Cardiac fibroblast (primary cell): ENCODE measurements around the gene SMG6.

Experiments used
- DNase-seq, 2 donors: peaks; one replicate each; pipeline versions ENCODE4 v3.0.0 to v3.0.0-alpha.2; 2010; ENCODE audit warnings: low read depth in 2 of 2
- H3K4me3 ChIP-seq, 2 donors: replicated peaks in 1 of 2; 1 replicate in 1 of 2; 2 replicates in 1 of 2; pipeline ENCODE4 v1.5.1; 2011; ENCODE audit warnings: low read depth in 2 of 2, low read length in 2 of 2, mild to moderate bottlenecking in 2 of 2, moderate library complexity in 1 of 2
- TF ChIP-seq, protein P1 (sequence below): IDR thresholded peaks from one replicate; pipeline ENCODE4 v1.5.1; 2011; ENCODE audit warnings: low read depth, mild to moderate bottlenecking, low read length, inconsistent platforms

Gene SMG6

DNA sequence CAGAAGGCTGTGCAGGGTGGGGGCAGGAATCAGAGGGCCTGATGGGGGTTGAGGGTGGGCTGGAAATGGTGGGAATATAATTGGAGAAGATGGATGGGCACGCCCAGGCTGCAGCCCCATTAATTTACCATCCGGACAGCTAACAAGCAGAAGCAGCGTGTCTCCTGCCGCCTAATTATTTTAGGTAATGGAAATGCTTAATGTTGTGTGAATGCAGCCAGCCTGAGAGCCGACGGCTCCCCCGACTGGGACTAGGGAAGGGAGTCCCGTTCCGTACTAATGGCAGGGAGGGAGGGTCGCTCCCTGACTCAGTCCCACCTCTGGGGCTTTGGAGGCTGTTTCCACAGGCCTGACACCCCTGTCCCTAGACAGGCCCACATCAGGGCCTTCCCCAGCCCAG lies 266.4 kb downstream of the SMG6 start:
- TF ChIP-seq, protein P1, sequence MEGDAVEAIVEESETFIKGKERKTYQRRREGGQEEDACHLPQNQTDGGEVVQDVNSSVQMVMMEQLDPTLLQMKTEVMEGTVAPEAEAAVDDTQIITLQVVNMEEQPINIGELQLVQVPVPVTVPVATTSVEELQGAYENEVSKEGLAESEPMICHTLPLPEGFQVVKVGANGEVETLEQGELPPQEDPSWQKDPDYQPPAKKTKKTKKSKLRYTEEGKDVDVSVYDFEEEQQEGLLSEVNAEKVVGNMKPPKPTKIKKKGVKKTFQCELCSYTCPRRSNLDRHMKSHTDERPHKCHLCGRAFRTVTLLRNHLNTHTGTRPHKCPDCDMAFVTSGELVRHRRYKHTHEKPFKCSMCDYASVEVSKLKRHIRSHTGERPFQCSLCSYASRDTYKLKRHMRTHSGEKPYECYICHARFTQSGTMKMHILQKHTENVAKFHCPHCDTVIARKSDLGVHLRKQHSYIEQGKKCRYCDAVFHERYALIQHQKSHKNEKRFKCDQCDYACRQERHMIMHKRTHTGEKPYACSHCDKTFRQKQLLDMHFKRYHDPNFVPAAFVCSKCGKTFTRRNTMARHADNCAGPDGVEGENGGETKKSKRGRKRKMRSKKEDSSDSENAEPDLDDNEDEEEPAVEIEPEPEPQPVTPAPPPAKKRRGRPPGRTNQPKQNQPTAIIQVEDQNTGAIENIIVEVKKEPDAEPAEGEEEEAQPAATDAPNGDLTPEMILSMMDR: no peak
- H3K4me3 ChIP-seq: no peak overlapping the region
- DNase-seq: no peak

DNA sequence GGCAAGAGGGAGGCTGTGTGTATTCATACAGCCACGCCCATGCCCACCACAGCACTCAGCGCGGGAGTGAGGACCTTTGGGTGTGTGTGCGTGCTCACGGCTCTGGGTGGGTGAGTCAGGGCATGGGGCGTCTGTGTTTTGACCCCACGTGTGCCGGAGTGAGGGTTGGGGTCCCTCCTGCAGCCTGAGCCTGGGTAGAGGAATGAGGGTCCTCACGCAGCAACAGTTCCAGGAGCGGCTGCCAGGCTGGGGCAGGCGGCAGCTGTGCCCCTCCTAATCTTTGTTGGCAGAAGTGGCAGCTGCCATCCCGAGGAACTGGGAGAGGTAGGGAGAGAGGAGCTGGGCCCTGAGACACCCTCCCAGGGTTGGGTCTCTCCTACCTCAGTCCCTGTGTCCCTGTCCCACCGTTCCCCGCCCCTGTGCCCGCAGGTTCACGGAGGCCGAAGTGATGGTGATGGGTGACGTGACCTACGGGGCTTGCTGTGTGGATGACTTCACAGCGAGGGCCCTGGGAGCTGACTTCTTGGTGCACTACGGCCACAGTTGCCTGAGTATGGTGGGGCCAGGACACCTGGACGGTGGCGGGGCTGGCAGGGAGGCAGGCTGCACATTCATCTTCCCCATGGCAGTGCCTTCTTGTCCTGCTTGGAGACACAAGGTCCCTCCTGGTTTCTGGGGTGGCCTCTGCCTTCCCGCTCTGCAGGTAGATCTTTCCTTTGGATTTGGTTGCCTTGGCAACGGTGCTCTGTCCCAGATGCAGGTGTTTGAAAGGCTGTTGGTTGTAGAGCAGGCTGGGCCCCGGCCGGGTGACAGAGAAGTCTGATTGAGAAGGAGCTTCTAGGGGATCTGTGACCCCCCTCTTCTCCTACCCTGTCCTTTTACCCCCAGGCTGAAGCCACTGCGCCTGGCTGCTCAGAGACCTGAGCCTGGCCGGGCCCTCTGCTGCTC lies 267.8 kb downstream of the SMG6 start:
- no peak for DNase-seq
- no peak overlapping the region for H3K4me3 ChIP-seq
- TF ChIP-seq, protein P1: no peak

GRCh38 chr17:2034806-2035540 lies 268.6 kb downstream of the SMG6 start:
- H3K4me3 ChIP-seq: no peak overlapping the region
- DNase-seq: peak; percentile 73 to 84
- TF ChIP-seq, protein P1: no peak

DNA sequence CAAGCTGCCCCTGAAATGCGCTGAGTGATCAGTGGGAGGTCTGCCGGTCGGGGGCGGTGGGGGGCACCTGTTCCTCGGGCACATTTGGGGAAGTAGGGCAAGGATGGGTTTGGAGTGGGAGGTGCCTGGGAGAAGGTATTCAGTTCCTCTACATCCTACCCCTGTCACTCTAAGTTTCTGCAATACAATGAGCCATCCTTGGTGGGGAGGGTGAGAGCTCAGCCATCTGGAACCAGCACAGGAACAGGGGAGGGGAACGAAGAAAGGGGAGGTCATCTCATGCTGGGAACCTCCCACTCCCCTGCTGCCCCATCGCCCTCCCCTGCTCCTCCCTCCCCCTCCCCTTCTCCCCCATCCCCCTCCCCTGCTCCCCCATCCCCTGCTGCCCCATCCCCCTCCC lies 269.4 kb downstream of the SMG6 start:
- peak in 1 of 2 donors; percentile 49 for DNase-seq
- H3K4me3 ChIP-seq: no peak overlapping the region
- TF ChIP-seq, protein P1: no peak

GRCh38 chr17:2033153-2033552 lies 270.4 kb downstream of the SMG6 start:
- DNase-seq: no peak
- H3K4me3 ChIP-seq: no peak overlapping the region
- TF ChIP-seq, protein P1: no peak

DNA sequence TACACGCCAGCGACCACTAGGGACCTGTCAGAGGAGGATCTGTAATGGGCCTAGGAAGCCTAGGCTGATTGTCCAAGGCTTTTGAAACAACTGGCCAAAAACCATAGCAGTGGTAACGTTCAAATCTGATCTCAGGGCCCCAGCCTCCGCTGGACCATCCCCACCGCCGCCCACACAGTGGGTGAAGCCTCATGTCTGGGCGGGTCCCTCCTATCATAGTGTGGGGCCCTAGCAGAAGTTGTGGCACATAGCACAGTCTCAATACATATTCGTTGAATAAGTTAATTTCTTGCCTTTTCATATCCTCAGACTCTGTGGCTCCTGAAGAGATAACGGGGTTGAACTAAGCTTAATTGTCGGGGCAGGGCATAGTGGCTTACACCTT lies 272.8 kb downstream of the SMG6 start:
- TF ChIP-seq, protein P1: peak; percentile 65
- H3K4me3 ChIP-seq: peak overlapping the region; percentile 100
- peak in 1 of 2 donors; percentile 92 for DNase-seq
